ENCODE measurements around the gene ZNF598. TPM values are rescaled to one million over a fixed set of nuclear protein-coding genes. Genes with fewer than 3 reads are reported as not detected.

The ZNF598 gene
- total RNA-seq, 1 experiment from 2014 or later = 85.7 TPM

GRCh38 chr16:1961651-1962067 lies 48.0 kb downstream of the ZNF598 start:
- H3K36me3 ChIP-seq (ENCODE audit: control insufficient read depth, insufficient read depth, low read length) = peaks cover 11% of the 10 kb centered on the region
- no TSS peak for BruUV-seq (replicated peaks)
- ATAC-seq (peak; percentile 0; the same call in 1 of the 2 replicates), DNase-seq (ENCODE audit: low read depth, low spot score) (no peak)
- H3K9me3 ChIP-seq (ENCODE audit: control insufficient read depth, insufficient read depth, low read depth, low read length) = no peaks in the 10 kb centered on the region
- H3K4me1 ChIP-seq (ENCODE audit: control insufficient read depth, insufficient read depth, low read length) = peaks cover 12% of the 10 kb centered on the region
- ChIA-PET POLR2A (no interaction called here), CTCF (no interaction called here)
- TF ChIP-seq POLR2AphosphoS5 (IDR thresholded peaks at IDR 0.05; ENCODE audit: low read depth, low read length) (peak; percentile 2; the same call in 1 of the 2 replicates), REST (IDR thresholded peaks at IDR 0.05; ENCODE audit: insufficient read depth in 1 of 2, low read depth in 2 of 2, low read length in 1 of 2) (no peak), SIN3A (IDR thresholded peaks at IDR 0.05; ENCODE audit: borderline replicate concordance, insufficient read depth, low read depth, low read length) (no peak), TCF7L2 (IDR thresholded peaks at IDR 0.05; ENCODE audit: low read depth, low read length) (no peak)
- TF ChIP-seq, protein P1, sequence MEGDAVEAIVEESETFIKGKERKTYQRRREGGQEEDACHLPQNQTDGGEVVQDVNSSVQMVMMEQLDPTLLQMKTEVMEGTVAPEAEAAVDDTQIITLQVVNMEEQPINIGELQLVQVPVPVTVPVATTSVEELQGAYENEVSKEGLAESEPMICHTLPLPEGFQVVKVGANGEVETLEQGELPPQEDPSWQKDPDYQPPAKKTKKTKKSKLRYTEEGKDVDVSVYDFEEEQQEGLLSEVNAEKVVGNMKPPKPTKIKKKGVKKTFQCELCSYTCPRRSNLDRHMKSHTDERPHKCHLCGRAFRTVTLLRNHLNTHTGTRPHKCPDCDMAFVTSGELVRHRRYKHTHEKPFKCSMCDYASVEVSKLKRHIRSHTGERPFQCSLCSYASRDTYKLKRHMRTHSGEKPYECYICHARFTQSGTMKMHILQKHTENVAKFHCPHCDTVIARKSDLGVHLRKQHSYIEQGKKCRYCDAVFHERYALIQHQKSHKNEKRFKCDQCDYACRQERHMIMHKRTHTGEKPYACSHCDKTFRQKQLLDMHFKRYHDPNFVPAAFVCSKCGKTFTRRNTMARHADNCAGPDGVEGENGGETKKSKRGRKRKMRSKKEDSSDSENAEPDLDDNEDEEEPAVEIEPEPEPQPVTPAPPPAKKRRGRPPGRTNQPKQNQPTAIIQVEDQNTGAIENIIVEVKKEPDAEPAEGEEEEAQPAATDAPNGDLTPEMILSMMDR (IDR thresholded peaks at IDR 0.05) = no peak
- in situ Hi-C loops (cut with HindIII; ENCODE audit: low pct_unique_long_range_greater_than_20kb, low sequenced_read_pairs) (no loop called here), intact Hi-C loops (cut with micrococcal nuclease; ENCODE audit: unreplicated experiment) (no loop called here)
- peak overlapping the region; percentile 99 for H3K4me3 ChIP-seq (ENCODE audit: low read depth in 2 of 2, low read length in 2 of 2)
- no peaks in the 10 kb centered on the region for H3K27me3 ChIP-seq (ENCODE audit: control insufficient read depth, insufficient read depth, low read length)
- peak overlapping the region; percentile 96; the same call in 1 of the 2 replicates for H3K27ac ChIP-seq (ENCODE audit: low read length)

- intact Hi-C loops (cut with micrococcal nuclease; ENCODE audit: unreplicated experiment) (no loop called here), in situ Hi-C loops (cut with HindIII; ENCODE audit: low pct_unique_long_range_greater_than_20kb, low sequenced_read_pairs) (no loop called here)
- Histone ChIP-seq H3K9me3 (ENCODE audit: control insufficient read depth, insufficient read depth, low read depth, low read length) (no peaks in the 10 kb centered on the region), H3K36me3 (ENCODE audit: control insufficient read depth, insufficient read depth, low read length) (peaks cover 11% of the 10 kb centered on the region), H3K4me3 (ENCODE audit: low read depth in 2 of 2, low read length in 2 of 2) (peak overlapping the region; percentile 75 to 80), H3K27ac (ENCODE audit: low read length) (peak overlapping the region; percentile 72), H3K27me3 (ENCODE audit: control insufficient read depth, insufficient read depth, low read length) (no peaks in the 10 kb centered on the region), H3K4me1 (ENCODE audit: control insufficient read depth, insufficient read depth, low read length) (peaks cover 12% of the 10 kb centered on the region)
- no peak for DNase-seq (ENCODE audit: low read depth, low spot score)
- TSS peak; percentile 82 for BruUV-seq (replicated peaks)
- peak; percentile 50 for ATAC-seq
- ChIA-PET POLR2A (interaction anchor here (0.6 kb wide), 2 partner anchors 125 to 467 kb away, joined by 4 to 8 read pairs; no protein-coding TSS in a partner anchor), CTCF (no interaction called here)
- TF ChIP-seq SIN3A (IDR thresholded peaks at IDR 0.05; ENCODE audit: borderline replicate concordance, insufficient read depth, low read depth, low read length) (peak; percentile 63; the same call in 1 of the 2 replicates), TCF7L2 (IDR thresholded peaks at IDR 0.05; ENCODE audit: low read depth, low read length) (no peak), POLR2AphosphoS5 (IDR thresholded peaks at IDR 0.05; ENCODE audit: low read depth, low read length) (peak; percentile 89), REST (IDR thresholded peaks at IDR 0.05; ENCODE audit: insufficient read depth in 1 of 2, low read depth in 2 of 2, low read length in 1 of 2) (no peak)
- TF ChIP-seq, protein P1 (IDR thresholded peaks at IDR 0.05) = no peak
Observed at GRCh38 chr16:1960665-1961630, 48.7 kb downstream of the ZNF598 start.
